Psoas muscle (tissue), 8 donors: Measurements from ENCODE around the gene TBCK. TPM values are rescaled to one million over a fixed set of nuclear protein-coding genes. Genes with fewer than 3 reads are reported as not detected.

Experiments
- ATAC-seq, 4 donors: fragments of 200-7000 bp; cut with Tn5 transposase; one replicate each; pipeline ENCODE4 v1.9.1; 2020; ENCODE audit warnings: moderate library complexity in 3 of 4, mild to moderate bottlenecking in 2 of 4
- DNase-seq, 2 donors: peaks; one replicate each; pipeline ENCODE4 v3.0.0-alpha.2; 2020
- H3K27ac ChIP-seq: fragments of 200-600 bp; one replicate; pipeline ENCODE4 v1.8.0; 2022
- H3K27me3 ChIP-seq, 3 donors: fragments of 200-600 bp in 1 of 3; one replicate each; pipeline versions ENCODE4 v1.6.1 to v1.8.0; 2013 to 2022; ENCODE audit warnings: low read length in 2 of 3, mild to moderate bottlenecking in 2 of 3, moderate library complexity in 1 of 3; ENCODE audit not compliant: insufficient read depth in 3 of 3
- H3K36me3 ChIP-seq, 2 donors: fragments of 200-600 bp in 1 of 2; one replicate each; pipeline versions ENCODE4 v1.6.1 to v1.8.0; 2013 to 2022; ENCODE audit warnings: low read depth in 1 of 2, mild to moderate bottlenecking in 1 of 2, moderate library complexity in 1 of 2; ENCODE audit not compliant: insufficient read depth in 1 of 2
- H3K4me1 ChIP-seq: fragments of 200-600 bp; one replicate; pipeline ENCODE4 v1.8.0; 2022
- H3K4me3 ChIP-seq: fragments of 200-600 bp; one replicate; pipeline ENCODE4 v1.8.0; 2022; ENCODE audit warnings: mild to moderate bottlenecking
- H3K9me3 ChIP-seq: fragments of 200-600 bp; one replicate; pipeline ENCODE4 v1.8.0; 2022
- WGBS, 3 donors: extraction: QIAGEN DNeasy Blood & Tissue Kit; methylation state at CpG; one replicate each; pipeline versions ENCODE4 v1.1.6 to v1.1.7; 2013; 5-methylcytosine and 5-hydroxymethylcytosine counted together
- intact Hi-C, 2 donors: fragments of 100-400 bp; cut with DNase I; formaldehyde crosslinking; loops; one replicate each; pipeline versions ENCODE4 v1.11.0 to v1.14.2; 2022
- polyA plus RNA-seq, 3 donors: library from polyadenylated mRNA; stranded (reverse); fragments of 200-250 nt; gene quantifications; one replicate each; pipeline ENCODE4 v1.2.3, GENCODE V29; 2013
- total RNA-seq, 4 donors: library from RNA; stranded (reverse); fragmentation: NEBNext Ultra II Directional in 2 of 4; extraction: Animal tissue kit (Norgen Biotek cat#: 25700) in 2 of 4; gene quantifications; one replicate each; pipeline versions ENCODE4 v1.2.1 to v1.2.4, GENCODE V29; 2021 to 2023
- TF ChIP-seq, protein P1 (sequence below): fragments of 200-600 bp; IDR thresholded peaks from one replicate; pipeline ENCODE4 v1.8.0; 2022; ENCODE audit warnings: antibody characterized with exemption
- donor health status: healthy with polysubstance abuse.
- donor health status: DM: no; HTN: no; CAD: no; lungs with moderate emphysema.
- donor health status: Bipolar disorder and iron deficiency.
- donor health status: healthy.
- donor health status: DM: yes; HTN: yes; CAD: no.
- donor health status: DM: no; HTN: no; CAD: no.
- donor health status: DM: no; HTN: no; CAD: no.
- donor health status: DM: yes; HTN: yes; CAD: no.

Gene TBCK
- total and polyA plus RNA-seq, 7 donors = 1.9 to 16.8 (median 9.7) TPM

DNA sequence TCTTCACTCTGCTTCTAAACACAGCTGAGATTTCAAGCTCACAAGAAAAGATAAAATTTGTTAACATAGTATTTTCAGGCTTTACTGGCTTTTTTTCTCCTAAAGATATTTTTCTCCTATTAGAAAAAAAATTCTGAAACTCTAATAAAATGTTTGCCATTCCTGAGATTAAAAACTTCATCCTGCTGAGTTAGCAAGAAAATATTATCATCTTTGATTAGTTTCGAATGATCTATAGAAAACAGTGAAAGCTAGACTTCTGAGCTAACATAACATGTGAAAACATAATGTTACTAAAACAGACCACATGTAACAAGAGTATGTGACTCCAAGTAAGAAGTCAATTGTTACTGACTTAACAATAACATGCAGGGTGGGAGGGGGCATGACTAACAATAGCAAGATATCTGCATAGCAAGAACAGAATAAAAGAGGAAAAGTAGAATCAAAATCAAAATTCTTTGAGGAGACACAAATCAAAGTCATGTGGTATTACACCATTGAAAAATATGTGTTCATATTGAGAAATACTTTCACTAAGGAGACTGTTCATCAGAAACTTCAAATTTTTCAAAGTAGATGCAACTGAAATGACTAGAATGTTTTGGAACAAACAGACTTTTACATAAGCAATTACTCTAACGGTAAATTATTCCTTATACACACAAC is 14.5 kb downstream of the TBCK start:
- Histone ChIP-seq H3K4me1 (no peaks in the 10 kb centered on the region), H3K4me3 (no peak overlapping the region), H3K36me3 (peaks cover 2 to 17% of the 10 kb centered on the region in 2 donors), H3K9me3 (no peaks in the 10 kb centered on the region), H3K27ac (no peak overlapping the region), H3K27me3 (no peaks in the 10 kb centered on the region)
- ATAC-seq (no peak), DNase-seq (no peak)
- WGBS, 3 donors = 90 to 94% (median 92%) methylated on average over 2 of the region's 2 CpGs
- intact Hi-C loops = no loop called here
- TF ChIP-seq, protein P1, sequence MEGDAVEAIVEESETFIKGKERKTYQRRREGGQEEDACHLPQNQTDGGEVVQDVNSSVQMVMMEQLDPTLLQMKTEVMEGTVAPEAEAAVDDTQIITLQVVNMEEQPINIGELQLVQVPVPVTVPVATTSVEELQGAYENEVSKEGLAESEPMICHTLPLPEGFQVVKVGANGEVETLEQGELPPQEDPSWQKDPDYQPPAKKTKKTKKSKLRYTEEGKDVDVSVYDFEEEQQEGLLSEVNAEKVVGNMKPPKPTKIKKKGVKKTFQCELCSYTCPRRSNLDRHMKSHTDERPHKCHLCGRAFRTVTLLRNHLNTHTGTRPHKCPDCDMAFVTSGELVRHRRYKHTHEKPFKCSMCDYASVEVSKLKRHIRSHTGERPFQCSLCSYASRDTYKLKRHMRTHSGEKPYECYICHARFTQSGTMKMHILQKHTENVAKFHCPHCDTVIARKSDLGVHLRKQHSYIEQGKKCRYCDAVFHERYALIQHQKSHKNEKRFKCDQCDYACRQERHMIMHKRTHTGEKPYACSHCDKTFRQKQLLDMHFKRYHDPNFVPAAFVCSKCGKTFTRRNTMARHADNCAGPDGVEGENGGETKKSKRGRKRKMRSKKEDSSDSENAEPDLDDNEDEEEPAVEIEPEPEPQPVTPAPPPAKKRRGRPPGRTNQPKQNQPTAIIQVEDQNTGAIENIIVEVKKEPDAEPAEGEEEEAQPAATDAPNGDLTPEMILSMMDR = no peak

DNA sequence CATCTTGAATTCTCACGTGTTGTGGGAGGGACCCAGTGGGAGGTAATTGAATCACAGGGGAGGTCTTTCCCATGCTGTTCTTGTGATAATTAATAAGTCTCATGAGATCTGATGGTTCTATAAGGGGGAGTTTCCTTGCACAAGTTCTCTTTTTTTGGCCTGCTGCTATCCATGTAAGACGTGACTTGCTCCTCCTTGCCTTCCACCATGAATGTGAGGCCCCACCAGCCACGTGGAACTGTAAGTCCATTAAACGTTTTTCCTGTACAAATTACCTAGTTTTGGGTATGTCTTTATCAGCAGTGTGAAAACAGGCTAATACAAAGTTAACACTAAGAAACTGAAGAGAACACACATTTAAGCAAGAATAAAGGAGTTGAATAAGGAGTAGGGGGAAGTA is 16.0 kb downstream of the TBCK start:
- H3K27me3 ChIP-seq = no peaks in the 10 kb centered on the region
- ATAC-seq (no peak), DNase-seq (no peak)
- no peak overlapping the region for H3K4me3 ChIP-seq
- TF ChIP-seq, protein P1 = no peak
- H3K4me1 ChIP-seq = no peaks in the 10 kb centered on the region
- peaks cover 2 to 25% of the 10 kb centered on the region in 2 donors for H3K36me3 ChIP-seq
- H3K27ac ChIP-seq = no peak overlapping the region
- intact Hi-C loops = no loop called here
- 80 to 88% (median 82%) methylated on average over 4 of the region's 4 CpGs for WGBS, 3 donors
- no peaks in the 10 kb centered on the region for H3K9me3 ChIP-seq

DNA sequence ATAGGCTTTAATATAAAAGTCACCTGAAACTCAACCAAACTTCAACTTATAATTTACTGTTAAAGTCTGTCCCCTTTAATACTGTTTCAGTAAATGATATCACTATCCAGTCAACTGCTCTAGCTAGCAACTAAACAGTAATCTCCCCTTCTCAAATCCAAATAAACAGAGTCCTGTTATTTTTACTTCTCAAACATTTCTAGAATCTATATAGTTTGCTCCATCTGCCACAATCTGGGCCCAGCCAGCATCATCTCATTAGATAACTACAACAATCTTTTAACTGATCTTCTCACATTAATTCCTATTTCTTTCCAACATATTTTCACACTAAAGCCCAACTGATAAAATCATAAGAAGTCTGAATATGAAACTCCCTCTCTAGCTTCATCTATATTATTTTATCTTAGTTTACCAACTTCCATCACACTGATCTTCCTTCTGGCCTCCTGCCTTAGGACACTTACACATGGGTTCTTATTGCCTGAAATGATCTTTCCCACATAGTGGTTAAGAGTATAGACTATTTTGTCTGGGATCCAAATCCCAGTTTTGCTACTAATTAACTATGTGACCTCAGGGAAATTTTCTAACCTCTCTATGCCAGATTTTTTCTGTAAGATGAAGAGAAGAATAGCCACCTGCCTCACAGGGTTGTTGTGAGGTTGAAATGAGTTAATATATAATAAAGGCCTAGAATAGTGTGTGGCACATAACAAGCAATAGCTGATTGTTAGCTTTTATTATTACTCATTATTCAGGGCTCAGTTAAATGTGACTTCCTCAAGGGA is 18.6 kb downstream of the TBCK start:
- H3K9me3 ChIP-seq = no peaks in the 10 kb centered on the region
- no peak overlapping the region for H3K4me3 ChIP-seq
- TF ChIP-seq, protein P1 = no peak
- H3K27me3 ChIP-seq = no peaks in the 10 kb centered on the region
- peaks cover 5 to 51% of the 10 kb centered on the region in 2 donors for H3K36me3 ChIP-seq
- H3K27ac ChIP-seq = no peak overlapping the region
- intact Hi-C loops = no loop called here
- DNase-seq = no peak
- H3K4me1 ChIP-seq = no peaks in the 10 kb centered on the region
- no peak for ATAC-seq

DNA sequence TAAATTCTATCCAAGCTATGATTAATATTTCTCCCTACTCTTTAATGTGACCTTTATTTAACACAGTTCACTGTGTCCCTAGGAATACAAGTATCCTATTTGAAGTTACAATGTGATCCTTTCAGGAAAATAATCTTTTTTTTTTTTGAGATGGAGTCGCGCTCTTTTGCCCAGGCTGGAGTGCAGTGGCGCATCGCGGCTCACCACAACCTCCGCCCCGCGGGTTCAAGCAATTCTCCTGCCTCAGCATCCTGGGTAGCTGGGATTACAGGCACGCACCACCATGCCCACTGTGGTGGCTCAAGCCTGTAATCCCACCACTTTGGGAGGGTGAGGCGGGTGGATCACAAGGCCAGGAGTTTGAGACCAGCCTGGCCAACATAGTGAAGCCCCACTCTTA is 21.9 kb downstream of the TBCK start:
- TF ChIP-seq, protein P1 = no peak
- Histone ChIP-seq H3K36me3 (peaks cover 8 to 46% of the 10 kb centered on the region in 2 donors), H3K4me3 (no peak overlapping the region), H3K27ac (no peak overlapping the region), H3K4me1 (no peaks in the 10 kb centered on the region), H3K27me3 (no peaks in the 10 kb centered on the region), H3K9me3 (no peaks in the 10 kb centered on the region)
- no peak for DNase-seq
- ATAC-seq = no peak
- WGBS, 3 donors = 98 to 99% (median 99%) methylated on average over 10 of the region's 10 CpGs
- intact Hi-C loops = no loop called here
